Heart right ventricle (tissue), 16 donors: ENCODE measurements around the gene NOTUM. TPM values are rescaled to one million over a fixed set of nuclear protein-coding genes. Genes with fewer than 3 reads are reported as not detected.
"Not testable (repeated sequence)": the region's sequence is repeated elsewhere in the genome, so short reads cannot be mapped to it uniquely, and the experiment has no call there.

ENCODE experiments used
- ATAC-seq, 8 donors: fragments of 200-7000 bp; cut with Tn5 transposase; one replicate each; pipeline ENCODE4 v1.9.1; 2020; ENCODE audit warnings: mild to moderate bottlenecking in 8 of 8, moderate library complexity in 8 of 8, moderate number of reproducible peaks in 1 of 8
- DNase-seq, 2 donors: peaks; one replicate each; pipeline ENCODE4 v3.0.0-alpha.2; 2020
- H3K27ac ChIP-seq, 10 donors: fragments of 200-600 bp; sonication (generic) in 2 of 10; one replicate each; pipeline versions ENCODE4 v1.5.0 to v1.8.0; 2020 to 2022; ENCODE audit warnings: mild to moderate bottlenecking in 3 of 10
- H3K27me3 ChIP-seq, 7 donors: fragments of 200-600 bp; one replicate each; pipeline ENCODE4 v1.8.0; 2021 to 2022; ENCODE audit warnings: mild to moderate bottlenecking in 2 of 7
- H3K36me3 ChIP-seq, 9 donors: fragments of 200-600 bp; sonication (generic) in 1 of 9; one replicate each; pipeline versions ENCODE4 v1.5.0 to v1.8.0; 2020 to 2022; ENCODE audit warnings: mild to moderate bottlenecking in 2 of 9
- H3K4me1 ChIP-seq, 9 donors: fragments of 200-600 bp; sonication (generic) in 1 of 9; one replicate each; pipeline versions ENCODE4 v1.5.0 to v1.8.0; 2020 to 2022; ENCODE audit warnings: mild to moderate bottlenecking in 4 of 9
- H3K4me3 ChIP-seq, 10 donors: fragments of 200-600 bp; sonication (generic) in 2 of 10; one replicate each; pipeline versions ENCODE4 v1.5.0 to v1.8.0; 2020 to 2022; ENCODE audit warnings: mild to moderate bottlenecking in 7 of 10, moderate library complexity in 2 of 10
- H3K9me3 ChIP-seq, 11 donors: fragments of 200-600 bp in 10 of 11; sonication (generic) in 2 of 11; one replicate each; pipeline versions ENCODE4 v1.5.0 to v1.8.0; 2013 to 2022; ENCODE audit warnings: mild to moderate bottlenecking in 2 of 11, control low read depth in 1 of 11, moderate library complexity in 1 of 11
- WGBS, 2 donors: extraction: QIAGEN DNeasy Blood & Tissue Kit; methylation state at CpG; one replicate each; pipeline ENCODE4 v1.1.7; 2013; ENCODE audit warnings: inconsistent platforms in 1 of 2; 5-methylcytosine and 5-hydroxymethylcytosine counted together
- intact Hi-C, 10 donors: fragments of 100-400 bp; cut with DNase I; formaldehyde crosslinking; loops; one replicate each; pipeline versions ENCODE4 v1.11.1 to v1.14.2; 2022
- polyA plus RNA-seq, 2 donors: library from polyadenylated mRNA; stranded (reverse); fragments of 200-250 nt; gene quantifications; one replicate each; pipeline ENCODE4 v1.2.3, GENCODE V29; 2013
- total RNA-seq, 10 donors: library from RNA; stranded (reverse); fragmentation: NEBNext Ultra II Directional in 3 of 10; extraction: Animal tissue kit (Norgen Biotek cat#: 25700) in 3 of 10; gene quantifications; one replicate each; pipeline versions ENCODE4 v1.2.1 to v1.2.4, GENCODE V29; 2021 to 2023
- TF ChIP-seq, protein P1 (sequence below), 9 donors: fragments of 200-600 bp; sonication (generic) in 2 of 9; IDR thresholded peaks; one replicate each; pipeline versions ENCODE4 v1.5.0 to v1.8.0; 2021 to 2022; ENCODE audit warnings: antibody characterized with exemption in 9 of 9, mild to moderate bottlenecking in 5 of 9, moderate library complexity in 1 of 9
- donor health status: Arrhythmogenic right ventricular cardiomyopathy.
- donor health status: ischemic (EF 13 %, LVEDD 7.1; RV severe dilation, severe dysfunction).
- donor health status: healthy with polysubstance abuse.
- donor health status: DM: no; HTN: yes; CAD: no.
- donor health status: DM: no; HTN: no; CAD: no.
- donor health status: ischemic (EF 25% LVEDD 6.9; RV normal size, moderate dysfunction).
- donor health status: ischemic (EF 25% LVEDD 5.7; RV mildly dilated, moderate dysfunction).
- donor health status: healthy.
- donor health status: DM: yes; HTN: yes; CAD: no.
- donor health status: Ischemic cardiomyopathy.
- donor health status: ischemic (EF 35%, LVEDD 5.7; RV mildly dilated, moderate dysfunction).
- donor health status: nonischemic (EF 11% LVEDD 7.7; RV severe dilation, severe dysfunction).
- donor health status: DM: yes; HTN: yes; CAD: no.
- donor health status: PGD.
- donor health status: ischemic (EF 29% LVEDD 5.4; RV normal size, mild dysfunction).
- donor health status: nonischemic (EF 23%, LVEDD 6.1; RV moderate dilation, normal function).

NOTUM gene
- total and polyA plus RNA-seq, 12 donors: 0.22 to 1.5 (median 0.65) TPM; not detected in 5

DNA sequence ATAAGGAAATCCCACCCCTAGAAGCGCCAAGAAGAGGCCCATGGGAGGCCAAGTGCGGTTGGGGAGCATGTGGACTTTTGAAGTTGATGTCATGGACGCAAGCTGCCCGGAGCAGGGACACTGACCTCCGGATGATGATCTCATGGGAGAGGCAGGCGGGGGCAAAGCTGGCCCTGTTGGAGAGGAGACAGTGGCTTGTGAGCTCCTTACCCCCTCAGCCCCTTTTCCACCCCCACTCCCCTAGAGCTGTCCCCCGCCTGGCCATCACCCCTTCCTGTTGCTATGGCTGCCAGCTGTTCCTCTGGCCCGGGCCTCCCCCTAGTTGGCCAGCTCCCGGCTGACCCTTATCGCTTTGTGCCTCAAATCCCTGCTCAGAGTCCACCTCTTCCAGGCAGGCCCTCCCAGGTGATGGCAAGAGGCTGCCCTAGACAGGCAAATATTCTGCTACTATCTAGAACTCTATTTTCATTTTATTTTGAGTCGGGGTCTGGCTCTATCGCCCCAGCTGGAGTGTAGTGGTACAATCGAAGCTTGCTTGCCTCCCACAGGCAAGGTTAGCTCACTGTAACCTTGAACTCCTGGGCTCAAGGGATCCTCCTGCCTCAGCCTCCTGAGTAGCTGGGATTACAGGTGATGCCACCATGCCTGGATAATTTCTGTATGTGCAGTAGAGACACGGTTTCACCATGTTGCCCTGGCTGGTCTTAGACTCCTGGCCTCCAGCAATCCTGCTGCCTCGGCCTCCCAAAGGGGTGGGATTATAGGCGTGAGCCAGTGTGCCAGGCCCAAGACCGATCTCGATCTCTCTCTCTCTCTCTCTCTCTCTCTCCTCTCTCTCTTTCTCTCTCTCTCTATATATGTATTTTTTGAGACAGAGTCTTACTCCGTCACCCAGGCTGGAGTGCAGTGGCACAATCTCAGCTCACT lies 6.6 kb downstream of the NOTUM start:
- WGBS, 2 donors: 75% methylated on average over 19 of the region's 19 CpGs
- intact Hi-C loops: loop anchor here in 6 of 10 donors (5.0 to 10.0 kb wide), 4 partner anchors 63 to 203 kb away; no protein-coding TSS in a partner anchor

DNA sequence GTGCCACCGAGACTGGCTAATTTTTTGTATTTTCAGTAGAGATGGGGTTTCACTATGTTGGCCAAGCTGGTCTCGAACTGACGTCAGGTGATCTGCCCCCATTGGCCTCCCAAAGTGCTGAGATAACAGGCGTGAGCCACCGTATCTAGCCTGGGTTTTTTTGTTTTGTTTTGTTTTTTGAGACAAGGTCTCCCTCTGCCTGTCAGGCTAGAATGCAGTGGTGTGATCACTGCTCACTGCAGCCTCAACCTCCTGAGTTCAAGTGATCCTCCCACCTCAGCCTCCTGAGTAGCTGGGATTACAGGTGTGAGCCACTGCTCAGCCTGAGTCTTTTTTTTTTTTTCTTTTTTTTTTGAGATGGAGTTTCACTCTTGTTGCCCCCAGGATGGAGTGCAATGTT lies 7.5 kb downstream of the NOTUM start:
- intact Hi-C loops: loop anchor here in 4 of 10 donors (10.0 kb wide), 1 partner anchor 201 kb away; no protein-coding TSS in a partner anchor
- WGBS, 2 donors: 65 to 72% methylated on average over 5 of the region's 5 CpGs
- H3K4me1 ChIP-seq, H3K36me3 ChIP-seq, H3K4me3 ChIP-seq, ATAC-seq, H3K9me3 ChIP-seq, H3K27ac ChIP-seq, DNase-seq: not testable (repeated sequence)
- H3K27me3 ChIP-seq: peaks cover 2 to 27% (median 21%) of the 10 kb centered on the region in 7 donors

More for the DNA sequence above, 6.6 kb downstream of the NOTUM start:
- H3K36me3 ChIP-seq: no peaks in the 10 kb centered on the region
- peaks cover 0 to 3% (median 0%) of the 10 kb centered on the region in 11 donors for H3K9me3 ChIP-seq
- ATAC-seq (no peak), DNase-seq (no peak)
- H3K27me3 ChIP-seq: peaks cover 12 to 36% (median 31%) of the 10 kb centered on the region in 7 donors
- TF ChIP-seq, protein P1, sequence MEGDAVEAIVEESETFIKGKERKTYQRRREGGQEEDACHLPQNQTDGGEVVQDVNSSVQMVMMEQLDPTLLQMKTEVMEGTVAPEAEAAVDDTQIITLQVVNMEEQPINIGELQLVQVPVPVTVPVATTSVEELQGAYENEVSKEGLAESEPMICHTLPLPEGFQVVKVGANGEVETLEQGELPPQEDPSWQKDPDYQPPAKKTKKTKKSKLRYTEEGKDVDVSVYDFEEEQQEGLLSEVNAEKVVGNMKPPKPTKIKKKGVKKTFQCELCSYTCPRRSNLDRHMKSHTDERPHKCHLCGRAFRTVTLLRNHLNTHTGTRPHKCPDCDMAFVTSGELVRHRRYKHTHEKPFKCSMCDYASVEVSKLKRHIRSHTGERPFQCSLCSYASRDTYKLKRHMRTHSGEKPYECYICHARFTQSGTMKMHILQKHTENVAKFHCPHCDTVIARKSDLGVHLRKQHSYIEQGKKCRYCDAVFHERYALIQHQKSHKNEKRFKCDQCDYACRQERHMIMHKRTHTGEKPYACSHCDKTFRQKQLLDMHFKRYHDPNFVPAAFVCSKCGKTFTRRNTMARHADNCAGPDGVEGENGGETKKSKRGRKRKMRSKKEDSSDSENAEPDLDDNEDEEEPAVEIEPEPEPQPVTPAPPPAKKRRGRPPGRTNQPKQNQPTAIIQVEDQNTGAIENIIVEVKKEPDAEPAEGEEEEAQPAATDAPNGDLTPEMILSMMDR (IDR thresholded peaks at IDR 0.05): no peak
- no peak overlapping the region for H3K27ac ChIP-seq
- H3K4me3 ChIP-seq: no peak overlapping the region
- peaks cover 0 to 6% (median 3%) of the 10 kb centered on the region in 9 donors for H3K4me1 ChIP-seq

GRCh38 chr17:81952792-81953228 lies 8.2 kb downstream of the NOTUM start:
- WGBS, 2 donors: 70 to 77% methylated on average over 16 of the region's 16 CpGs
- Histone ChIP-seq H3K36me3 (peaks cover 0 to 3% (median 0%) of the 10 kb centered on the region in 9 donors), H3K4me3 (no peak overlapping the region), H3K27me3 (peaks cover 0 to 20% (median 15%) of the 10 kb centered on the region in 7 donors), H3K9me3 (peaks cover 0 to 3% (median 0%) of the 10 kb centered on the region in 11 donors), H3K4me1 (no peaks in the 10 kb centered on the region), H3K27ac (no peak overlapping the region)
- DNase-seq (no peak), ATAC-seq (no peak)
- TF ChIP-seq, protein P1 (IDR thresholded peaks at IDR 0.05): no peak
- intact Hi-C loops: loop anchor here in 4 of 10 donors (10.0 kb wide), 1 partner anchor 202 kb away; no protein-coding TSS in a partner anchor

- H3K9me3 ChIP-seq: peaks cover 0 to 3% (median 0%) of the 10 kb centered on the region in 11 donors
- WGBS, 2 donors: 61 to 71% methylated on average over 13 of the region's 13 CpGs
- H3K36me3 ChIP-seq: peaks cover 0 to 3% (median 0%) of the 10 kb centered on the region in 9 donors
- intact Hi-C loops: loop anchor here in 4 of 10 donors (10.0 kb wide), 1 partner anchor 203 kb away; no protein-coding TSS in a partner anchor
- TF ChIP-seq, protein P1 (IDR thresholded peaks at IDR 0.05): no peak
- no peaks in the 10 kb centered on the region for H3K4me1 ChIP-seq
- H3K27me3 ChIP-seq: peaks cover 0 to 16% (median 7%) of the 10 kb centered on the region in 7 donors
- no peak overlapping the region for H3K4me3 ChIP-seq
- no peak for DNase-seq
- H3K27ac ChIP-seq: no peak overlapping the region
- no peak for ATAC-seq
Observed at GRCh38 chr17:81951785-81952684, 9.0 kb downstream of the NOTUM start.
